ENCODE data around the gene EZR.

Gene EZR

DNA sequence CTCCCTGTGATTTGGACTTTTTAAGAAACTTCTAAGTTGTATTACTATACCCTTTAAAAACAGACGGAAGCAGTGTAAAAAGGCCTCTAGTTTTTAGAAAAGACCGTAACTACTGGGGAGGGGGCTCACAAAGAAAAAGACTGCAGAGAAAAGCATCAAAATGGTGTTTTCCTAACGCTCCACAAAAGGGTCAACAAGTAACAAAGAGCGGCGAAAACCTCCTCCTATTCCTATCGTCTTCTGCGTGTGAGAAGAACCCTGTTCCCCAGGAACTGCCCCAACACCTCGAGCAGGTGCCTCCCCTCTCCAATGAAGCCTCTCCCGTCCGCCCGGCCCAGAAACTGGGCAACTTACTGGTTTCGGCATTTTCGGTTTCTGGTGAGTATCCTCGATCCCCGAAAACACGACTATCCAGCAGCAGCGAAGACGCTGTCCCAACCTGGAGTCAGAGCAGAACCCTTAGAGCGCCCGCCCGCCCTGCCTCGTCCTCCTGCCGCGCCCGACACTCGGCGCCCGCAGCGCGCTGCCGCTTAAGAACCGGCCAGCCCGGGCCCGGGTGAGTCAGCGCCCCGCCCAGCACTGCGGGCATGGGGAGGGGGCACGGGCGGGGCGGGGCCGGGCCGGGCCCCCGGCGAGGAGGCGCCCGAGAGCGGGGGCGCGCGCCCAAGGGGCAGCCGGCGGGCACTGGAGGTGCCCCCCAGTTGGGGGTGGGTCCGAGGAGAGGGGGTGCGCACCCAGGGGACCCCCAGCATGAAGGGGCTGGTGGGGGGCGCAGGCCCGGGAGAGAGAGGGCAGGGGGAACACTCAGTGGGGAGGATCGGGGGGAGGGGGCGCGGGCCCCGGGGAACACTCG, 1.2 kb downstream of the EZR start:
- peak; percentile 85 for DNase-seq (ENCODE audit: low spot score)

DNA sequence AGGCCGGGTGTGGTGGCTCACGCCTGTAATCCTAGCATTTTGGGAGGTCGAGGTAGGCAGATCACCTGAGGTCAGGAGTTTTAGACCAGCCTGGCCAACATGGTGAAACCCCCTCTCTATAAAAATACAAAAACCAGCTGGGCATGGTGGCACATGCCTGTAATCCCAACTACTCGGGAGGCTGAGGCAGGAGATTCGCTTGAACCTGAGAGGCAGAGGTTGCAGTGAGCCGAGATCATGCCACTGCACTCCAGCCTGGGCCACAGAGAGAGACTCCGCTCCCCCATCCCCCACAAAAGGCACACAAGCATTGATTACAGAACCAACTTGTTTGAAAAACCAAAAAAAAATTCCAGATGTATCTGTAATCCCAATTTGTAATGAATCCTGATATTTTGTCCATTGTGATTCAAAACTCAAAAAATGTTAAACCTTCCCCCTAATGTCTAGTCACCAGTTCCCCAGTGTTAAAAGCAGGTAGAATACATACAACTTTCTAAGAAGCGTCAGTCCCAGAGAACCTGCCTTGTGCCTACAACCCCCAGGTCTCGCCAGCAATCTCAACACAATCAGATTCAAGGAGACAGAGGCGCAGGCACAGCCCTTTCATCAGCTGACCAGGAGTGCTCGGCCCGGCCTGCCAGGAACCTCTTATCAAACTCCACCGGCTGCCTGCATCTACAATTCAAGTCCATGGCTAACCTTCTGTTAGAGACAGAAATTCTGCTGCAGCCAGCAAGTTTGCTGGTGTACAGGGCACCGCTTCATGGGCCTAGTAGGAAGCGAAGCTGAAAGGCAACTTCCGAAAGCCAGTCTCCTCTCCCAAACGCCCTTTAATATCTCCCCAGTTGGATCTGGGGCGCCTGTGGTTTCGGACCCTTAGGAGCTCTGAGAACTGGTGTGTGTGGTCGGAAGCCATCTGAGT, 2.1 kb downstream of the EZR start:
- peak; percentile 51 for DNase-seq (ENCODE audit: low spot score)

DNA sequence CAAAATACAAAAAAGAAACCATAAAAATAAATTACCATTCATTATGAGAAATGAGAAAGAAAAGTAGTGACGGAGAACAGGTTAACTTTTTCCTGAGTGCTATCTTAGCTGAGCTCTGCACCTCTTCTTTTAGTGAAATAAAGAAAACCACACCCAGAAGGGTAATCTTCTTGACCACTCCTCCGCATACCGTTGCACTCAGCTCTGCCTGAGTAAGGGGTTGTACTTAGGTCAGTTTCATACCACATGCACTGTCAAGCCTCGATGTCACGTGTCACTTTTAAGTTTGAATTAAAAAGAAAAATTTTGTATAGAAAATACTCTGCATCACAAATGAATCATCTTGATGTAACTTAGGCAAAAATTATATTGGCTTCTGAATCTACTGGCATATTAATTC, 2.8 kb downstream of the EZR start:
- no peak for DNase-seq (ENCODE audit: low spot score)

DNA sequence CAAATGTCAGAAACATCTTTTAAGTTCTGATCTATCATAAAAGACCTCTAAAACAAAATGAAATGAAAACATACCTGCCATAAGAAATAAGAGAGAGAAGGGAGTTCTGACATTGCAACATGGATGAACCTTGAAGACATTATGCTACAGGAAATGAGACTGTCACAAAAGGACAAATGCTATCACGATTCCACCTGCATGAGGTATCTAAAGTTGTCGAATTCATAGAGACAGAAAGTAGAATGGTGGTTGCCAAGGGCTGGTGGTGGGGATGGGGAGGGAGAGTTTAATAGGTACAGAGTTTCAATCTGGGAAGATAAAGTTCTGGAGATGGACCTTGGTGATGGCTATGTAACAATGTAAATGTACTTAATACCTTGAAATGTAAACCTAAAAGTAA, 3.3 kb downstream of the EZR start:
- DNase-seq (ENCODE audit: low spot score), result no peak

DNA sequence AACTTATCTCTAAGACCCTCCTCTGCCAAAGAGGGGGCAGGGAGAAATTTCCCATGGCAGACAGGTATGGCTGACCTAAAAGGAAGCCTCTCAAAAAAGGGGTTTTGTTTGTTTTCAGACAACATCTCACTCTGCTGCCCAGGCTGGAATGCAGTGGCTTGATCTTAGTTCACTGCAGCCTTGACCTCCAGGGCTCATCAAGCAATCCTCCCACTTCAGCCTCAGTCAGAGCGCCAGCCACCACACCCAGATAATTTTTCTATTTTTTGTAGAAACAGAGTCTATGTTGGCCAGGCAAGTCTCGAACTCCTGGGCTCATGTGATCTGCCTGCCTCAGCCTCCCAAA, 3.8 kb downstream of the EZR start:
- DNase-seq (ENCODE audit: low spot score), result no peak

DNA sequence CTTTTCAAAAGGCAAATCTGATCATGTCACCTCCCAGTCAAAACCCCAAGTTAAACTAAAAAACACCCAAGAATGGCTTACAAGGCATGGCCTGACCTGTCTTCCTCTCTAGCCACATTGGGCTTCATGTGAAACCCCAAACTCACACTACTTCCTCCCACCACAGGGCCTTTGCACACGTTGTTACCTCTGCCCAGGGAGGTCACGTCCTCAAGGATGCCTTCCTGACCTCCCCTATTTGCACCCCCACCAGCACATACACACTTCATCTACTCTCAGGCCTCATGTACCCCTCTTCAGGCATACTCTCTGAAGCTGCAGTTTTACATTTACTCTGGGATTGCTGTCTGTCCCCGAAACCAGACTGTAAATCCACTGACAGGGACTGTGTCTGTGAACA, 6.1 kb downstream of the EZR start:
- DNase-seq (ENCODE audit: low spot score), result no peak

DNA sequence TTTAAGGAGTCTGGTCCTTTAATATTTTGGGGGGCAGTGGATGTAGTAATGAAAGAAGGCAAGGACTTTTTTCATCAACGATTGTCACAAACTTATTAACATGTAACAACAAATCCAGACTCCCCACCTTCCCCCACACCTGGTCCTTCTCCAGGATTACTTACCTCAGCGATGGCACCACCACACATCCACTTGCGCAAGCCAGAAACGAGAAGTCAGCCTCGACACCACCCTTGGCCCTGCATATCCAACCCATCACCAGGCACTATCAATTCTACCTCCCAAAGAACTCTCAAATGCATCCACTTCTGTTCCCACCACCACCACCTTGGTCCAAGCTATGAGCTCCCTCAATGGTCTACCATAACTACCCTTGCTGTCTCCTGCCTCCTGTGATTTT, 6.6 kb downstream of the EZR start:
- DNase-seq (ENCODE audit: low spot score), result no peak

DNA sequence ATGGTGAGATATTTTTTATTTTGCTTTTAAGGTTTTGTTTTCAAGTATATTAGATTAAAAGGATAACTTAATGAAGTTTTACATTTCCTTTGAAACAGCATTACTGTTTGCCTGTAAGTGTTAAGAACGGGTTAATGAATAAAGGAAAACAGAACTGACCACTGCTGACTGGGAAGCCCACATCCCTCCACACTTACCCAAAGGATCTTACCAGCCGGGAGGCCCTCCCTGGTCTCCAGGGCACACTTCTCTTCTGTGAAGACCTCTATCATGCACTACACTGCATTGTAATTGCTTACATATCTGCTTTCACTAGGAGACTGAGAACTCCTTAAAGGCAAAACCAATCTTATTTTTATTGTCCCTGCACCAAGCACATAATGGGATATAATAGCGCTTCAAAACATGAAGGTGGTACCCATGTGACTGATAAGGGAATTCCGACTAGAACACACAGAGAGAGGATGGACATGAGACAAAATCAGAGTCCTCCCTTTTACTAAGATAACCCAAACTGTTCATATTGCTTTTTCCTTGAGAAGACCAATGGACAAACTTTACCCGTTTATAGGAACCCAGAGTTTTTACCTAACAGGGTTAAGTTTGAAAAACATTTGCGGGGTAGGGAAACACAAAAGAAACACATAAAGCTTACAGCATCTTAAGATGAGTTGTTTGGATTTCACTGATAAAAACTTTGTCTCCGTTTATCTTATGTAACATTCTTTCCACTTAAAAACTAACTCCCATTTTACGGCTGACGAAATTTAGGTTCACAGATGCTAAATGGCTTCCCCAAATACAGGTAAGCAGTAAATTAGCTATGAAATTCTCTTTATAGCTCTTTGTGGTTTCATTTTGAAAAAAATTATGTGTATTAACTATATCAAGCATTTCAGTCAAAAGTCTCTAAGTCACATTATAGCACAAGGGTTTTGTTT, 8.7 kb downstream of the EZR start:
- DNase-seq (ENCODE audit: low spot score), result no peak

DNA sequence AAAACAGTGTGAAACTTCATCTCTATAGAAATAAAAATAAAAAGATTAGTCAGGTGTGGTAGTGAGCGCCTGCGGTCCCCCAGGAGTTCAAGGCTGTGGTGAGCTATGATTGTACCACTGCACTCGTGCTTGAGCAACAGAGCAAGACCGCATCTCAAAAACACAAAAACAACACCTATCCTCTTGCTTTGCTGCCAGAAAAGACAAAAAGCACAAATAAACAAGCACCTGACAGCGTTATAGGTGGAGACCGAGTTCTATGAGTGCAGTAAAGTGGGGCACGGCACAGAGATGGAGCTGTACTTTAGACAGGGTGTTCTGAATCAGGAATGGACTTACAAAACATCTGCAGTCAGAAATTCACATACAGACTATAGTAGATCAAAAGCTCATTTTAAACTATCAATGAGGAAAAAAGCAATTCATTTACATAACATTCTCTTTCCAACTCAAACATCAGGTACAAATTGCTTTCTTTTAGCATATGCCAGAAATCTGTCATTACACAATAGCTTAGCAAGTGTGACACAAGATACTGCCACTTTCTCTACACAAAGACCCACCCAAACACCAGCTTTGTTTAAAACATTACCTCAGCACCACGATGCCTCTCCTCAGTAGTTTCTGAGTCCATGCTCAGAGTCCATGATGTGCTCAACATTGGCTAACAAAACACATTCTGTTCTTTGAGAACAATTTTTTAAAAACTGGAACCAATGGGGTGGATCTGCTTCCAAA, 10.1 kb downstream of the EZR start:
- DNase-seq (ENCODE audit: low spot score), result peak; percentile 50

DNA sequence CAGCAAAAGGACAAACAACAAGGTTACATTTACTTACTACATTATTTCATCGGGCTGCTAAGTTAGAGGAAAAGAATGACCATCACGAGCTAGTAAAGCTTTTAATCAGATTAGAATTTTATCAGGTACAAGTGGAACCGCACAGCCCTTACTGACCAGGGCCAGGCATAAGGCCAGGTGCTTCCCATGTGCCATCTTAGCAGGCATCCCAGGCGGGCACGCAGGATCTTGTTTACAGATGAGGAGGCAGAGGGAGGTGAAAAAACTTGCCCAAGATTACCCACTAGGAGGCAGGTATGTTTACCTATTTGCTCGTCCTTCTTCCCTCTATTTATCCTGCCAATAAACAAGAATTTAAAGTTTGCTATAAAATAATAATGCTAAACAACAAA, 10.7 kb downstream of the EZR start:
- no peak for DNase-seq (ENCODE audit: low spot score)

DNA sequence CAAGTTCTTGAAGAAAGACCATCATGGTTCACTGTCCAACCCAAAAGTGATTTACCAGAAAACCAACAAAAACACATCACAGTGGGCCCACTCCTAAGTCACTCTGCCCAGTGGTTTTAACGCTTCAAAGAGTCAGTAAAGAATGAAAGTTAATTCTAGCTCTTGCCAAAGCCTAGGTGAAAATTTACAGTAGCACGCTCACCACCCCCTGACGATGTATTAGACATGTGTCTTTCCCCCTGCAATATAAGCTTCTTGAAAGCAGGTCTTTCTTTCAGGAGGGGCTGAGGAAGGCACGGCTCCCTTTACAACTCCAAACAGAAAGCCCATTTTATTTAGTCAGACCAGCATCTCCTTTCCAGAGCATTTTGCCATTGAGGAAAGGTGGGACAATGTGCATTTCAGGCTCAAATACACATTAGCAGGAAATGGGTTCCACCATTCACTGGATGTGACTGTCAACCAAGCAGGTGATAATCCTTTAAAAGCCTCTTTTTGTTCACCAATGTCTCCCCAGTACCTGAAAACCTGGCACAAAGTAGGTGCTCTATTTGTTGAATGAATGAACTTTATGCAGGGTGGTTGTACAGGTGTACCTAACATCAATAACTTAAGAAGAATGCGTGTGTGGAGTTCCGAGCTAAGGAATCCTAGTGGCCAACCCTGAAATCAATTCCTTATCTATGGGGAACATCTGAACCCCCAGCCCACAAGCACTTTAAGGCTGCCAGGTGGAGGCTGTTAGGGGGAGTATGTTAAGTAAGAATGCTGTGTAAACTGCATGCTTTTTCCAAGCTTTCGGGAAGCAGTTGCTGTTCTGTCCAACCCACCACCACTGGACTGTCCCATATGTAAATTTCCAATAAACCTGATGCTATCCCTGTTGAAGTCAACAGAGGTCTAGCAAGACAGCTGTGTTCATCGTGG, 11.4 kb downstream of the EZR start:
- no peak for DNase-seq (ENCODE audit: low spot score)

DNA sequence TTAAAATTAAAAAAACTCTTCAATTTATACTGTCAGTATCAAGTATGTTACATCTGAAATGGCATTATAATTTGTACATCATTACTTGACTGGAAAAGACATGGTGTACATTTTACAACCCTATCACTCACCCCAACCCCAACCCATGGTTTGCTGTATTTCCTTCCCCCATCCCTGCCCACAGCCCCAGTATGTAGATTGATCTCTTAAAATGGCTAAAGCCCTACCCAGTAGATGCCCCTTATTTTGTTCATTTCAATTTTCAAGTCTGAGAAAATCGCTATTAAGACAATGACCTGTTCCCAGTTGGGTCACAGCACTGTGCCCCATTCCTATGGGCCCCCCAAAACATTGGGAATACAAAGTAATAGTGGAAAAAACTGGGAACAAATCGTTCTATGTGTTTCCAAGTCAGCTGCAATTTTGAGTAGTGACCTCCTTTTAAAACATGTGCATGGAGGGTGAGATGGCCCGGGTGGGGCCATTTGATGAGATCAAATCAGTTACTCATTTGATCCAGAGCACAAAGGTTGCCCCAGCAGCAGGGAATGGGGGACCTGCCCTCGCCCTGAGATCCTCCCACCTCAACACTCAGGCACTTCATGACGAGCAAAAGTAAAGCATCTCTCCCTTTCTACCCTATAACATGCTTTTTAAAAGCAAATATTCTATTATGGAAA, 13.3 kb downstream of the EZR start:
- DNase-seq (ENCODE audit: low spot score), result no peak

DNA sequence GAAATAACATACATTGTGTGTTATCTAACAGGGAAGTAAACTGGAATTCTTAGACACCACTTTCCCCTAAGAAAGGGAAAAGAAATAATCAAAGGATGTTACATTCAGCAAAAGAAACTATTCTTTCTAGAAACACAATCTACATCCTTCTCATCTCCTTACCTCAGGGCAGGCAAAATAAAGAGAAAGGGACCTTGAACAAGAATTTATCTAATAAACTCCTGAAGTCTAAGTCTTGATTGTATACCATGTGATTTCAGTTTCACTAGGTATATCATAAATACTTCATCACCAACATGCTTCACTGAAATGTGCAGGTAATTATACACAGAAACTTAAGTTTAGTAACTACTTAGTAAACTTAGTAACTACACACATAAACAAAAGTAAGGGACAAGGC, 15.0 kb downstream of the EZR start:
- no peak for DNase-seq (ENCODE audit: low spot score)

DNA sequence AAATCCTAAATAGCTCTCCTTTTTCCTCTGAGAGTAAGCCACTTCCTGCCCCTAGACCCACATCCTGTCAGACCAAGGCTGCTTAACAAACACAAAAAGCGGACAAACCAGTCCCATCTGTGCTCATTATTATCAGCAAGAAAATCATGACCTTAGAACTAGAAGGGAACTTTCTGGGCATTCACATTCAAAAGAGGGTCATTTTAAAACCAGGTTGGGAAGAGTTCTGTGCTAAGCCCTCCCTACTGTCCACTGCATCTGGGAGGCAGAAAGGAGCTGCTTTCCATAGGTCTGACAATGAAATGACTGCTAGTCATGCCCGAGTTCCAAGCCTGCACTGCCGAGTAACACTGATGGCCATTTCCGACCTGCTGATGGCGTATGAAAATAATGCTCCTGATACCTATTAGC, 15.4 kb downstream of the EZR start:
- peak; percentile 58 for DNase-seq (ENCODE audit: low spot score)

DNA sequence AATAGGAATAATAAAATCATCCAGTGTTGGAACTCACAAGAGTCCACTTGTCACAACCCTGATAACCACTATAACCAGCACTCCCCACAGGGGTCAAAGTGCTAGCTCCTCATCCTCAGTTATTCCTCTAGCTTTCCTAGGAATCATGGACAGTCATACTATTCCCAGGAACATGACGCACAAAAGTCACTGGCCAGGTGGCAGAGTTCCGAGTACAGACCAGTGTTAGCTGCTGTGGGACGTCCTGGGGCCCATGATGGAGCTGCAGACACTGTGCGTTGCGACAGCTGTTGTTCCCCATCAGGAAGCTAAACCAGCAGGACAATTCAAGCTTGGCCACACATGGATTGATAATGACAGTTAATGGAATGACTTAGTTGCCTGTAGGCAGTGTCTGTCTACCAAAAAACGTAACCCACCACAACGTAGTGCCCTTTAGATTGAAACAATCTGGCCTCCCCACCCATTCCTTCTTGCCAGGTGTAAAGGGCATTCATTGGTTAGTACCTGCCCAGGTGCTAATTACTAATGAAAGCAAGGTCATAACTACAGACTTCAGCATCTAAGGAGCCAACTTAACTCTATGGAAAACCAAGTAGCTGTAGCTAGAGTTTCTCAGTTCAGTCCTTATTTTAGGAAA, 17.4 kb downstream of the EZR start:
- DNase-seq (ENCODE audit: low spot score), result no peak

DNA sequence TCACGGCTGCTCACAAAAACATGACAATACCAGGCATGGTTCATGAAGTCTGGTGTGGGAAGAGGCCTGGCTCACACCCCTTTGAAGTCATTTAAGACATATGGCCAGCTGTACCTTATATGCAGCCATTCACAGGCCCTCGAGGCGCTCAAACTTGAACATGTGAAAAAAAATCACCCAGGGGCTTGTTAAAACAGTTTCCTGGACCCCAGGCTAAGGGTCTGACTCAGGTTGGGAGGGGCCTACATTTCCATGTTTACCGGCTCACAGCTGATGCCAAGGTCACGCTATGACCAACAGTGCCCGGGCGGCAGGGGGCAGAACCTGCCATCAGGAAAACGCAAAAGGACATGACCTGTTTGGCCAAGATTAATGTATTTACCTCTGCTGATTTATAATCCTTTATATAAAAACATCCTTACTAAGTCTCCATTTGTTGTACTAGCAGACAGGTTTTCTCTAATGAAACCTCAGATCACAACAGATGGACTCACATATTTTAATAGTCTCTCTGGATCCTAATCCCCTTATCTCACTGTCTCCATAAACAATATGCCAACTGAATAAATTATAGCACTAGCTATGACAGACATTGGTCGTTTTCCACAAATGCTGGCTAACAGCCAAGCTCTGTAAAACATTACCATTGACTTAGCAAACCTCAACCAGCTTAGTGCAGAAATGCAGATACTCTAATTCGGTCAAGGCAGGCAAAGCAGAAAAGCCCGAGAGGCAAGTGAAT, 19.9 kb downstream of the EZR start:
- no peak for DNase-seq (ENCODE audit: low spot score)

DNA sequence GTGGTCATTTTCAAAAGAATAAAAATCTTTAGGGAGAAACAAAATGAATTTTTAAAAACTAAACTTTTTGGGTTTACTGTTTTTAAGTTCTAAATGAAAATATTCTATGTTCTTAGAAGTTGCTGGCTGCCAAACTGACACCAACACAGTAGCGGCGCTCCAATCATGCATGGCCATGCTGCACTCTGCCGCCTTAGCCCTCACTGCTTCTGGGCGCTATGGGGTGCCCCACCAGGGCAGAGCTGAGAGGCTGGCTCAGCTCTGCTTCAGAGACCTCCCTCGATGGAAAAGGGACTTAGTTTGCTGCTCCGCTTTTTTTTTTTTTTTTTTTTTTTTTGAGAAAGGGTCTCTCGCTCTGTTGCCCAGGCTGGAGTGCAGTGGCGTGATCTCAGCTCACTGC, 20.9 kb downstream of the EZR start:
- DNase-seq (ENCODE audit: low spot score), result no peak

All from CD4-positive, alpha-beta T cell treated with Interleukin-15 for 4 hours (primary cell).